Uterus (tissue), 4 donors: ENCODE results near the gene SART3. TPM values are rescaled to one million over a fixed set of nuclear protein-coding genes. Genes with fewer than 3 reads are reported as not detected.
"Not testable (repeated sequence)": the region's sequence is repeated elsewhere in the genome, so short reads cannot be mapped to it uniquely, and the experiment has no call there.

Experiments used
- DNase-seq, 2 donors: peaks; one replicate each; pipeline ENCODE4 v3.0.0-alpha.2; 2019 to 2020
- H3K27ac ChIP-seq, 2 donors: fragments of 200-600 bp; sonication (generic); 1 replicate in 1 of 2; 2 replicates in 1 of 2; pipeline ENCODE4 v1.5.1; 2016 to 2018
- H3K27me3 ChIP-seq, 2 donors: fragments of 200-600 bp; sonication (generic); one replicate each; pipeline ENCODE4 v1.5.1; 2018 to 2019; ENCODE audit warnings: control low read depth in 1 of 2
- H3K36me3 ChIP-seq, 2 donors: fragments of 200-600 bp; sonication (generic); one replicate each; pipeline ENCODE4 v1.5.1; 2019; ENCODE audit warnings: control low read depth in 1 of 2
- H3K4me1 ChIP-seq, 2 donors: fragments of 200-600 bp; sonication (generic); one replicate each; pipeline ENCODE4 v1.5.1; 2018 to 2019; ENCODE audit warnings: control low read depth in 1 of 2
- H3K4me3 ChIP-seq, 2 donors: fragments of 200-600 bp; sonication (generic); 1 replicate in 1 of 2; 2 replicates in 1 of 2; pipeline ENCODE4 v1.5.1; 2018 to 2019; ENCODE audit warnings: mild to moderate bottlenecking in 1 of 2
- H3K9me3 ChIP-seq, 2 donors: fragments of 200-600 bp; sonication (generic); one replicate each; pipeline ENCODE4 v1.5.1; 2019; ENCODE audit warnings: control low read depth in 1 of 2
- POLR2A ChIP-seq, 2 donors: fragments of 450-650 bp; IDR thresholded peaks; one replicate each; pipeline ENCODE4 v1.6.1; 2016; ENCODE audit warnings: antibody characterized with exemption in 2 of 2, mild to moderate bottlenecking in 1 of 2, moderate library complexity in 1 of 2
- intact Hi-C: fragments of 100-400 bp; cut with DNase I; formaldehyde crosslinking; loops from one replicate; pipeline ENCODE4 v1.15.1; 2023; ENCODE audit warnings: low total_unique reads
- total RNA-seq, 4 donors: library from RNA; depleted of rRNA in 3 of 4; stranded (reverse); fragments of >200 nt in 3 of 4; gene quantifications; one replicate each; pipeline versions ENCODE4 v1.1.0 to v1.2.4, GENCODE V29; 2014 to 2023
- TF ChIP-seq, protein P1 (sequence below), 4 experiments: fragments of 200-600 bp in 2 of 4; fragments of 450-650 bp in 2 of 4; sonication (generic) in 2 of 4; IDR thresholded peaks; one replicate each; pipeline ENCODE4 v1.5.1; 2016 to 2019; ENCODE audit warnings: antibody characterized with exemption in 4 of 4, mild to moderate bottlenecking in 2 of 4, moderate library complexity in 1 of 4
- donor health status: DM: yes; HTN: yes; CAD: no.

The SART3 gene
- total RNA-seq, 4 donors from 2014 or later = 16.2 to 86.1 (median 55.7) TPM

- H3K4me3 ChIP-seq = peak overlapping the region; percentile 67 to 91
- H3K27me3 ChIP-seq = no peaks in the 10 kb centered on the region
- DNase-seq = no peak
- TF ChIP-seq, protein P1, sequence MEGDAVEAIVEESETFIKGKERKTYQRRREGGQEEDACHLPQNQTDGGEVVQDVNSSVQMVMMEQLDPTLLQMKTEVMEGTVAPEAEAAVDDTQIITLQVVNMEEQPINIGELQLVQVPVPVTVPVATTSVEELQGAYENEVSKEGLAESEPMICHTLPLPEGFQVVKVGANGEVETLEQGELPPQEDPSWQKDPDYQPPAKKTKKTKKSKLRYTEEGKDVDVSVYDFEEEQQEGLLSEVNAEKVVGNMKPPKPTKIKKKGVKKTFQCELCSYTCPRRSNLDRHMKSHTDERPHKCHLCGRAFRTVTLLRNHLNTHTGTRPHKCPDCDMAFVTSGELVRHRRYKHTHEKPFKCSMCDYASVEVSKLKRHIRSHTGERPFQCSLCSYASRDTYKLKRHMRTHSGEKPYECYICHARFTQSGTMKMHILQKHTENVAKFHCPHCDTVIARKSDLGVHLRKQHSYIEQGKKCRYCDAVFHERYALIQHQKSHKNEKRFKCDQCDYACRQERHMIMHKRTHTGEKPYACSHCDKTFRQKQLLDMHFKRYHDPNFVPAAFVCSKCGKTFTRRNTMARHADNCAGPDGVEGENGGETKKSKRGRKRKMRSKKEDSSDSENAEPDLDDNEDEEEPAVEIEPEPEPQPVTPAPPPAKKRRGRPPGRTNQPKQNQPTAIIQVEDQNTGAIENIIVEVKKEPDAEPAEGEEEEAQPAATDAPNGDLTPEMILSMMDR (IDR thresholded peaks at IDR 0.05) = no peak
- no peak for TF ChIP-seq POLR2A (IDR thresholded peaks at IDR 0.05)
- no peak overlapping the region for H3K27ac ChIP-seq
- intact Hi-C loops = loop anchor here (5.0 to 10.0 kb wide), 2 partner anchors 58 to 535 kb away; partner anchors contain the start of genes ALKBH2 and UNG
- H3K4me1 ChIP-seq = peaks cover 0 to 22% of the 10 kb centered on the region in 2 donors
- no peaks in the 10 kb centered on the region for H3K36me3 ChIP-seq
- H3K9me3 ChIP-seq = no peaks in the 10 kb centered on the region
These were observed 1.2 kb downstream of the SART3 start for GRCh38 chr12:108559748-108560147.

- Histone ChIP-seq H3K9me3 (no peaks in the 10 kb centered on the region), H3K27me3 (no peaks in the 10 kb centered on the region), H3K27ac (no peak overlapping the region), H3K4me1 (peaks cover 0 to 22% of the 10 kb centered on the region in 2 donors), H3K36me3 (no peaks in the 10 kb centered on the region), H3K4me3 (no peak overlapping the region)
- no peak for DNase-seq
- no peak for TF ChIP-seq POLR2A (IDR thresholded peaks at IDR 0.05)
- TF ChIP-seq, protein P1 (IDR thresholded peaks at IDR 0.05) = no peak
- intact Hi-C loops = no loop called here
These were observed 1.8 kb downstream of the SART3 start for GRCh38 chr12:108559007-108559655.

DNA sequence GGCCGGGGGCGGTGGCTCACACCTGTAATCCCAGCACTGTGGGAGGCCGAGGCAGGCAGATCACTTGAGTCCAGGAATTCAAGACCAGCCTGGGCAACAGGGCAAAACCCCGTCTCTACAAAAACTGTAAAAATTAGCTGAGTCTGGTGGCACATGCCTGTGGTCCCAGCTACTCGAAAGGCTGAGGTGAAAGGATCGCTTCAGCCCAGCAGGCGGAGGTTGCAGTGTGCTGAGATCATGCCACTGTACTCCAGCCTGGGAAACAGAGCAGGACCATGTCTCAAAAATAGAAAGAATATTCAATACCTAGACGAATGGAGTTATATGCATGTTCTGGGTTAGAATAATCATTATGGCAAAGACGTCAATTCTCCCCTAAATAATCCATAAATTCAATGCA is 5.6 kb downstream of the SART3 start:
- H3K9me3 ChIP-seq, H3K27me3 ChIP-seq, H3K27ac ChIP-seq, intact Hi-C loops, H3K4me3 ChIP-seq, H3K36me3 ChIP-seq, DNase-seq: not testable (repeated sequence)
- peaks cover 2 to 18% of the 10 kb centered on the region in 2 donors for H3K4me1 ChIP-seq

- H3K27ac ChIP-seq = no peak overlapping the region
- no peak for DNase-seq
- no peaks in the 10 kb centered on the region for H3K27me3 ChIP-seq
- TF ChIP-seq, protein P1 (IDR thresholded peaks at IDR 0.05) = no peak
- TF ChIP-seq POLR2A (IDR thresholded peaks at IDR 0.05) = no peak
- no peak overlapping the region for H3K4me3 ChIP-seq
- no peaks in the 10 kb centered on the region for H3K9me3 ChIP-seq
- no peaks in the 10 kb centered on the region for H3K36me3 ChIP-seq
- intact Hi-C loops = no loop called here
- H3K4me1 ChIP-seq = peaks cover 2 to 8% of the 10 kb centered on the region in 2 donors
These were observed 7.2 kb downstream of the SART3 start for GRCh38 chr12:108553799-108554198.

GRCh38 chr12:108551535-108551934 is 9.4 kb downstream of the SART3 start:
- Histone ChIP-seq H3K27ac (no peak overlapping the region), H3K36me3 (no peaks in the 10 kb centered on the region), H3K4me3 (no peak overlapping the region), H3K9me3 (no peaks in the 10 kb centered on the region), H3K4me1 (peaks cover 2 to 8% of the 10 kb centered on the region in 2 donors), H3K27me3 (no peaks in the 10 kb centered on the region)
- DNase-seq = no peak
- no peak for TF ChIP-seq POLR2A (IDR thresholded peaks at IDR 0.05)
- TF ChIP-seq, protein P1 (IDR thresholded peaks at IDR 0.05) = no peak
- intact Hi-C loops = no loop called here
